RCC 7860 (cell line): ENCODE results near the gene RUVBL1.

Experiments used
- DNase-seq: peaks from one replicate; pipeline ENCODE4 v3.0.0-alpha.2; 2015; ENCODE audit warnings: low spot score
- FAIRE-seq: peaks from 2 replicates; lab custom pipeline; 2012; peaks lifted over from hg19 to GRCh38; lab: Jason Lieb, UNC

RUVBL1 gene

DNA sequence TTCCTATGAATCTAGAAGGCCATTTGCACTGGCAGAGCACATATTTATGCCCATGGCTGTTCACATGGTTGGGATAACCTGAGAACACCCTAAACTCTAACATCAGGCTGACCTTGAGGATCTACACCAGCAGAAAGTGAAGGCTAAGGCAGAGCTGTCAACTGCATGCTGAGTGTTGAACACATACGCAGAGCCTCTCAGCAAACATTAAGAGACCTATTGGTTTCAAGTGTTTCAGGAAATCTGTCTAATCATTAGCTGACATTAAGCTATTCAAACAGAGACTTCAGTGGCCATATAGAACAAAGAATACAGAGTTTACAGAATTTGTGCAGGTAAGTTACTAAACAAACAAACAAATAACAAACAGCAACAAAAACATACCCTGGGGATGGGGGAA lies 87.5 kb downstream of the RUVBL1 start:
- DNase-seq (no peak), FAIRE-seq (no peak)

DNA sequence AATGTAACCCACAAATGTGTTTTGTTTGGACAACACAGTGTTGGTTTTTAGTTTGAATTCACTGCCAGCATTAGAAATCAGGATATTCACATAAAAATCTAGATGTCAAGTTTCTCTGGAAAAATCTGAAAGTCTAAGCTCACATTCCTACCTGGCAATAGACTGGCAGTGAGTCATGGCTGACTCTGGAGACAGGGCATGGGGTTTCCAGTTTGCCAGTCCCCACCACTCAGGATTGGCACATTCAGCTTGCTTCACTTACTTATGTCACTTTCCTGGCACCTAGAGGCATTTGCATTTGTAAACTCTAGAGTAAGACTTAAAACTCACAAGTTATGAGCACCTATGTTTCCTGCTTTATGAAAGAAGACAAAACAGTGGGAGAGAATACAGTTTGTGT lies 90.5 kb downstream of the RUVBL1 start:
- no peak for FAIRE-seq

More for the DNA sequence above, 90.5 kb downstream of the RUVBL1 start:
- no peak for DNase-seq
